ENCODE measurements around the gene DNAJC6. TPM values are rescaled to one million over a fixed set of nuclear protein-coding genes. Genes with fewer than 3 reads are reported as not detected.

Gene DNAJC6
- total and polyA plus RNA-seq, 7 experiments from 2014 or later = 0.22 to 7.0 (median 1.8) TPM

GRCh38 chr1:65276197-65276939, 33.0 kb upstream of the DNAJC6 start:
- no peak for ATAC-seq

GRCh38 chr1:65277605-65278347, 31.6 kb upstream of the DNAJC6 start:
- Histone ChIP-seq H3K36me3 (ENCODE audit: control insufficient read depth in 2 of 3, insufficient read depth in 3 of 3, low read length in 3 of 3) (no peaks in the 10 kb centered on the region), H3K27ac (ENCODE audit: low read depth, low read length) (no peak overlapping the region), H3K9me3 (ENCODE audit: control insufficient read depth in 2 of 3, low read length in 3 of 3) (no peaks in the 10 kb centered on the region), H3K4me1 (ENCODE audit: control insufficient read depth in 2 of 2, insufficient read depth in 2 of 2, low read length in 2 of 2) (no peaks in the 10 kb centered on the region), H3K27me3 (ENCODE audit: control insufficient read depth in 2 of 2, insufficient read depth in 2 of 2, low read length in 2 of 2) (no peaks in the 10 kb centered on the region), H3K4me3 (ENCODE audit: low read length) (no peak overlapping the region)
- Mint-ChIP-seq H3K36me3 (no peaks in the 10 kb centered on the region), H3K27me3 (peaks cover 16 to 30% (median 28%) of the 10 kb centered on the region in 5 donors), H3K9me3 (no peaks in the 10 kb centered on the region), H3K4me3 (no peak overlapping the region), H3K4me1 (no peaks in the 10 kb centered on the region), H3K27ac (no peak overlapping the region)
- intact Hi-C loops (cut with micrococcal nuclease) = no loop called here
- CTCF ChIA-PET = no interaction called here
- ATAC-seq (no peak), DNase-seq (no peak)
- POLR2A ChIA-PET = no interaction called here

More at GRCh38 chr1:65276197-65276939, 33.0 kb upstream of the DNAJC6 start:
- ChIA-PET POLR2A (no interaction called here), CTCF (no interaction called here)
- Mint-ChIP-seq H3K27me3 (peaks cover 16 to 37% (median 31%) of the 10 kb centered on the region in 5 donors), H3K36me3 (no peaks in the 10 kb centered on the region), H3K4me1 (no peaks in the 10 kb centered on the region), H3K9me3 (no peaks in the 10 kb centered on the region), H3K27ac (no peak overlapping the region), H3K4me3 (no peak overlapping the region)
- no peaks in the 10 kb centered on the region for H3K27me3 ChIP-seq (ENCODE audit: control insufficient read depth in 2 of 2, insufficient read depth in 2 of 2, low read length in 2 of 2)
- DNase-seq = no peak
- no peaks in the 10 kb centered on the region for H3K9me3 ChIP-seq (ENCODE audit: control insufficient read depth in 2 of 3, low read length in 3 of 3)
- intact Hi-C loops (cut with micrococcal nuclease) = no loop called here
- H3K27ac ChIP-seq (ENCODE audit: low read depth, low read length) = no peak overlapping the region
- no peaks in the 10 kb centered on the region for H3K36me3 ChIP-seq (ENCODE audit: control insufficient read depth in 2 of 3, insufficient read depth in 3 of 3, low read length in 3 of 3)
- H3K4me3 ChIP-seq (ENCODE audit: low read length) = no peak overlapping the region
- no peaks in the 10 kb centered on the region for H3K4me1 ChIP-seq (ENCODE audit: control insufficient read depth in 2 of 2, insufficient read depth in 2 of 2, low read length in 2 of 2)

DNA sequence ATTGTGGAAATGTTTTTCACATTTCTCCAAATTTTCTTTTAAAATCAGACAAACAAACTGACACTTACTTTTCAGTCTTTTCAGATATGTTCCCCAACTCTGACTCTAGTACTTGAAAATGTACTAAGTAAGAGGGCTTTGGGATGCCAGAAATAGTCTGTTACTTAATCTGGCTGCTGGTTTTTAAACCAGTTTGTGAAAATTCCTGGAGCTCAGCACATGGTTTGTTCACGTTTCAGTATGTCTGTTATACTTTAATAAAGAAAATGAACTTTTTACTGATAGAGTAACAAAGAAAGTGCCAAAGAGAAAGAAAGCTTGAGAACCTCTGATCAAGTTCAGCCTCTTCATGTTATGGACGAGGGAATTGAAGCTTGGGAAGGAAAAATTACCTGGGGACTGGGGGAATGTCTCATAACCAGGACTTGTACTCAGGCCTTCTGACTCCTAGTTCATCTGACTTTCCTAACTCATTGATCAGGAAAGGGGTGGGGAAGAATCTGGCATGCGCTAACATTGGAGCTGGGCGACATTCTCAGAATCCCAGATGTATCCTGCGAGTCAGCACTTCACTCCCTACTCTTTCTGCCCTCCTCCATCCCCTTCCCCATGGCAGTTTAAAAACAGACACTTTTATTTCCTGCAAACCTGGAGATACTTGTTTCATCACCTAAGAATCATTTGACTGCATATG, 30.8 kb upstream of the DNAJC6 start:
- Mint-ChIP-seq H3K4me1 (no peaks in the 10 kb centered on the region), H3K27me3 (peaks cover 16 to 30% (median 28%) of the 10 kb centered on the region in 5 donors), H3K27ac (peak overlapping the region in 1 of 9 donors; percentile 36), H3K4me3 (no peak overlapping the region), H3K9me3 (no peaks in the 10 kb centered on the region), H3K36me3 (no peaks in the 10 kb centered on the region)
- intact Hi-C loops (cut with micrococcal nuclease) = no loop called here
- Histone ChIP-seq H3K9me3 (ENCODE audit: control insufficient read depth in 2 of 3, low read length in 3 of 3) (no peaks in the 10 kb centered on the region), H3K4me1 (ENCODE audit: control insufficient read depth in 2 of 2, insufficient read depth in 2 of 2, low read length in 2 of 2) (no peaks in the 10 kb centered on the region), H3K36me3 (ENCODE audit: control insufficient read depth in 2 of 3, insufficient read depth in 3 of 3, low read length in 3 of 3) (no peaks in the 10 kb centered on the region), H3K4me3 (ENCODE audit: low read length) (no peak overlapping the region), H3K27ac (ENCODE audit: low read depth, low read length) (no peak overlapping the region), H3K27me3 (ENCODE audit: control insufficient read depth in 2 of 2, insufficient read depth in 2 of 2, low read length in 2 of 2) (no peaks in the 10 kb centered on the region)
- ChIA-PET POLR2A (no interaction called here), CTCF (no interaction called here)
- ATAC-seq = no peak
- DNase-seq = no peak

DNA sequence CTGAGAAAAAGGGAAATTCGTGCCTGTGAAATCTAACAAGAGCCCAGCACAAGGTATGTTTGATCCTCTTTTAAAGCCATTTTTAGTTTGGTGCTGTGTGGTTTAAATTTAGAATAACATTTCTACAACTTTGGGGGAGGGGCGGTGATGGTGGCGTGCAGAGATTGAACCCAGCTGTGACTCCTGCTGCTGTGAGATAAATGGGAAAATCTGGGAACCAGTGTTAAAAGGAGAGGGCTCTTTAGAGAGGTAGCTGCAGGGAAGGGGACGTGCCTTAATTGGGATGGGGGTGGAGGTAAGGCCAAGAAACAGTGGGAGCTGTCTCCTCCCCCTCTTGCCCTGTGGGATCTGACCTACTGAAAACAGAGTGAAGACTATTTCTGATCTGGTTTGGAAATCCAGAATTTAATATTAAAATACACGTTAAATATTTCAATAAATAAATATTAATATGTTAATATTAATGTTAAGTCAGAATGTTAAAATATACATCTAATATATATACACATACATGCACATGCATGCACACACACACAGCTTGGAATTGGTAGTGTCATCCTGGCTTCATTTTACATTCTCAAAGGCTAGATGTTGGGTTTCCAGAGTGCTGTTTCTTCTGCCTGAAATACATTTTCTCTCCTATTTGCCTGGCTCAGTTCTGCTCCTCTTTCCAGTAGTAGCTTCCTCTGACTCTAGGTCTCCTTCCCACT, 30.1 kb upstream of the DNAJC6 start:
- H3K9me3 ChIP-seq (ENCODE audit: control insufficient read depth in 2 of 3, low read length in 3 of 3) = no peaks in the 10 kb centered on the region
- no peak overlapping the region for H3K4me3 Mint-ChIP-seq
- H3K27ac ChIP-seq (ENCODE audit: low read depth, low read length) = no peak overlapping the region
- H3K4me1 ChIP-seq (ENCODE audit: control insufficient read depth in 2 of 2, insufficient read depth in 2 of 2, low read length in 2 of 2) = no peaks in the 10 kb centered on the region
- ATAC-seq = no peak
- H3K36me3 Mint-ChIP-seq = no peaks in the 10 kb centered on the region
- intact Hi-C loops (cut with micrococcal nuclease) = no loop called here
- peaks cover 20 to 34% (median 28%) of the 10 kb centered on the region in 5 donors for H3K27me3 Mint-ChIP-seq
- no peak for DNase-seq
- CTCF ChIA-PET = interaction anchor here (0.6 kb wide), 1 partner anchor 201 kb away, joined by 3 read pairs; no protein-coding TSS in a partner anchor
- POLR2A ChIA-PET = no interaction called here
- no peak overlapping the region for H3K4me3 ChIP-seq (ENCODE audit: low read length)
- H3K4me1 Mint-ChIP-seq = no peaks in the 10 kb centered on the region
- H3K27ac Mint-ChIP-seq = peak overlapping the region in 1 of 9 donors; percentile 36
- H3K27me3 ChIP-seq (ENCODE audit: control insufficient read depth in 2 of 2, insufficient read depth in 2 of 2, low read length in 2 of 2) = no peaks in the 10 kb centered on the region
- H3K36me3 ChIP-seq (ENCODE audit: control insufficient read depth in 2 of 3, insufficient read depth in 3 of 3, low read length in 3 of 3) = no peaks in the 10 kb centered on the region
- H3K9me3 Mint-ChIP-seq = no peaks in the 10 kb centered on the region

- H3K27me3 ChIP-seq (ENCODE audit: control insufficient read depth in 2 of 2, insufficient read depth in 2 of 2, low read length in 2 of 2) = no peaks in the 10 kb centered on the region
- H3K36me3 ChIP-seq (ENCODE audit: control insufficient read depth in 2 of 3, insufficient read depth in 3 of 3, low read length in 3 of 3) = no peaks in the 10 kb centered on the region
- no peak overlapping the region for H3K4me3 ChIP-seq (ENCODE audit: low read length)
- no peak overlapping the region for H3K27ac ChIP-seq (ENCODE audit: low read depth, low read length)
- intact Hi-C loops (cut with micrococcal nuclease) = no loop called here
- H3K9me3 Mint-ChIP-seq = no peaks in the 10 kb centered on the region
- DNase-seq = no peak
- no peaks in the 10 kb centered on the region for H3K4me1 Mint-ChIP-seq
- CTCF ChIA-PET = interaction anchor here (0.6 kb wide), 1 partner anchor 970 kb away, joined by 4 read pairs; no protein-coding TSS in a partner anchor
- H3K27ac Mint-ChIP-seq = no peak overlapping the region
- POLR2A ChIA-PET = no interaction called here
- peaks cover 12 to 20% (median 14%) of the 10 kb centered on the region in 5 donors for H3K27me3 Mint-ChIP-seq
- ATAC-seq = no peak
- H3K36me3 Mint-ChIP-seq = peaks cover 0 to 4% (median 0%) of the 10 kb centered on the region in 5 donors
- H3K9me3 ChIP-seq (ENCODE audit: control insufficient read depth in 2 of 3, low read length in 3 of 3) = no peaks in the 10 kb centered on the region
- H3K4me1 ChIP-seq (ENCODE audit: control insufficient read depth in 2 of 2, insufficient read depth in 2 of 2, low read length in 2 of 2) = no peaks in the 10 kb centered on the region
- H3K4me3 Mint-ChIP-seq = no peak overlapping the region
Measured at GRCh38 chr1:65281846-65282245, 27.5 kb upstream of the DNAJC6 start.

DNA sequence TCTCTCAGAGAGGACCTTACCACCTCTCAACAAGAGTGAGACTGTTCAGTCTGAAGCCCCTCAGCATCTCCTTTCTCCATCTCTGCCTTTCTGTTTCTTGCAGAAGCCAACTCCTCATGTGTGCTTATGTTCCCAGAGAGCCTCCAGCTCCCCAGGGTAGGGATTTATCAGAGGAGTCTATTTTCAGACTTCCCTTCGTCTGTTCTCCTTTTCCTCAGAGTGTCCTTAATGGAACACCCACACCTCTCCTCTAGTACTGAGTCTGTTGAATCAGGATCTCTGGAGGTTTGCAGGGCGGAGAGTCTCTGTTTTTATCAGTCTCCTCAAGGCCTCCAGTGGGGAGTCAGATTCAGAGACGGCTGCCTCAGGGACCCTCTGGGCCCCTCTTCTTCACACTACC, 25.1 kb upstream of the DNAJC6 start:
- Mint-ChIP-seq H3K36me3 (peaks cover 0 to 4% (median 0%) of the 10 kb centered on the region in 5 donors), H3K4me1 (no peaks in the 10 kb centered on the region), H3K27me3 (peaks cover 2 to 13% (median 10%) of the 10 kb centered on the region in 5 donors), H3K4me3 (no peak overlapping the region), H3K27ac (no peak overlapping the region), H3K9me3 (no peaks in the 10 kb centered on the region)
- POLR2A ChIA-PET = no interaction called here
- Histone ChIP-seq H3K27ac (ENCODE audit: low read depth, low read length) (no peak overlapping the region), H3K9me3 (ENCODE audit: control insufficient read depth in 2 of 3, low read length in 3 of 3) (no peaks in the 10 kb centered on the region), H3K4me3 (ENCODE audit: low read length) (no peak overlapping the region), H3K36me3 (ENCODE audit: control insufficient read depth in 2 of 3, insufficient read depth in 3 of 3, low read length in 3 of 3) (no peaks in the 10 kb centered on the region), H3K4me1 (ENCODE audit: control insufficient read depth in 2 of 2, insufficient read depth in 2 of 2, low read length in 2 of 2) (no peaks in the 10 kb centered on the region), H3K27me3 (ENCODE audit: control insufficient read depth in 2 of 2, insufficient read depth in 2 of 2, low read length in 2 of 2) (no peaks in the 10 kb centered on the region)
- ATAC-seq (no peak), DNase-seq (no peak)
- CTCF ChIA-PET = no interaction called here
- intact Hi-C loops (cut with micrococcal nuclease) = no loop called here

Measured in naive thymus-derived CD4-positive, alpha-beta T cell (primary cell).